CD14-positive monocyte (primary cell): ENCODE results near the gene ABCF3. TPM values are rescaled to one million over a fixed set of nuclear protein-coding genes. Genes with fewer than 3 reads are reported as not detected.
A peak's percentile ranks its signal among the peaks of the same experiment; 100 is the strongest.

Experiments used
- DNase-seq, 3 donors: peaks; one replicate each; pipeline ENCODE4 v3.0.0-alpha.2; 2011 to 2022
- H2AFZ ChIP-seq: 2 replicates; pipeline ENCODE4 v1.6.0; 2012; ENCODE audit warnings: mild to moderate bottlenecking, low read depth, low read length, inconsistent platforms; ENCODE audit not compliant: insufficient read depth, poor library complexity, severe bottlenecking
- H3K27ac ChIP-seq, 2 donors: 1 replicate in 1 of 2; 2 replicates in 1 of 2; pipeline ENCODE4 v1.5.1; 2012 to 2013; ENCODE audit warnings: low read length in 2 of 2, control low read depth in 1 of 2, inconsistent platforms in 1 of 2, low read depth in 1 of 2, mild to moderate bottlenecking in 1 of 2
- H3K27me3 ChIP-seq, 2 donors: one replicate each; pipeline versions ENCODE4 v1.6.0 to v1.6.1; 2011 to 2013; ENCODE audit warnings: low read length in 2 of 2; ENCODE audit not compliant: control insufficient read depth in 2 of 2, insufficient read depth in 2 of 2
- H3K36me3 ChIP-seq, 2 donors: replicated peaks in 1 of 2; 1 replicate in 1 of 2; 2 replicates in 1 of 2; pipeline versions ENCODE4 v1.5.1 to v1.6.1; 2012 to 2013; ENCODE audit warnings: low read length in 2 of 2, control low read depth in 1 of 2, inconsistent platforms in 1 of 2, mild to moderate bottlenecking in 1 of 2; ENCODE audit not compliant: insufficient read depth in 2 of 2, control insufficient read depth in 1 of 2
- H3K4me1 ChIP-seq, 2 donors: 1 replicate in 1 of 2; 2 replicates in 1 of 2; pipeline versions ENCODE4 v1.5.1 to v1.6.1; 2012 to 2013; ENCODE audit warnings: low read length in 2 of 2, control low read depth in 1 of 2, inconsistent platforms in 1 of 2, mild to moderate bottlenecking in 1 of 2, moderate library complexity in 1 of 2; ENCODE audit not compliant: insufficient read depth in 2 of 2, control insufficient read depth in 1 of 2
- H3K4me2 ChIP-seq: replicated peaks from 2 replicates; pipeline ENCODE3; 2012; ENCODE audit warnings: low read length, moderate library complexity, mild to moderate bottlenecking; ENCODE audit not compliant: poor library complexity, severe bottlenecking; ENCODE audit errors: extremely low read depth
- H3K4me3 ChIP-seq, 3 experiments: fragments of 200-600 bp in 1 of 3; sonication (generic) in 1 of 3; replicated peaks in 1 of 3; 1 replicate in 2 of 3; 2 replicates in 1 of 3; pipeline ENCODE4 v1.5.1; 2011 to 2013; ENCODE audit warnings: low read length in 3 of 3, mild to moderate bottlenecking in 3 of 3, control low read depth in 2 of 3, low read depth in 2 of 3, inconsistent platforms in 1 of 3, moderate library complexity in 1 of 3
- H3K79me2 ChIP-seq: 2 replicates; pipeline ENCODE4 v1.6.0; 2012; ENCODE audit warnings: mild to moderate bottlenecking, control low read depth, inconsistent platforms, low read length, moderate library complexity; ENCODE audit not compliant: insufficient read depth
- H3K9ac ChIP-seq: 2 replicates; pipeline ENCODE4 v1.6.0; 2017; ENCODE audit warnings: low read length, mild to moderate bottlenecking; ENCODE audit not compliant: insufficient read depth, poor library complexity, severe bottlenecking
- H3K9me3 ChIP-seq, 2 donors: replicated peaks in 1 of 2; 1 replicate in 1 of 2; 2 replicates in 1 of 2; pipeline versions ENCODE4 v1.5.1 to v1.6.1; 2012 to 2013; ENCODE audit warnings: low read length in 2 of 2, control low read depth in 1 of 2; ENCODE audit not compliant: control insufficient read depth in 1 of 2, insufficient read depth in 1 of 2
- H4K20me1 ChIP-seq: 2 replicates; pipeline ENCODE4 v1.6.0; 2012; ENCODE audit warnings: mild to moderate bottlenecking, low read length, control low read depth, moderate library complexity; ENCODE audit not compliant: insufficient read depth
- H3K27ac Mint-ChIP-seq, 7 donors: one replicate each; pipeline ENCODE4 v1.8.0; 2020; ENCODE audit warnings: mild to moderate bottlenecking in 7 of 7, mixed read lengths in 7 of 7, moderate library complexity in 6 of 7, inconsistent platforms in 2 of 7
- H3K27me3 Mint-ChIP-seq, 3 donors: one replicate each; pipeline ENCODE4 v1.8.0; 2021 to 2022; ENCODE audit warnings: low read depth in 3 of 3, mild to moderate bottlenecking in 3 of 3, mixed read lengths in 3 of 3, moderate library complexity in 3 of 3, inconsistent platforms in 1 of 3
- H3K36me3 Mint-ChIP-seq, 2 donors: one replicate each; pipeline ENCODE4 v1.8.0; 2020; ENCODE audit warnings: mixed read lengths in 2 of 2, inconsistent platforms in 1 of 2, mild to moderate bottlenecking in 1 of 2
- H3K4me1 Mint-ChIP-seq: one replicate; pipeline ENCODE4 v1.8.0; 2020; ENCODE audit warnings: mild to moderate bottlenecking, mixed read lengths
- H3K4me3 Mint-ChIP-seq, 2 donors: one replicate each; pipeline ENCODE4 v1.8.0; 2020; ENCODE audit warnings: mild to moderate bottlenecking in 2 of 2, mixed read lengths in 2 of 2, moderate library complexity in 1 of 2
- H3K9me3 Mint-ChIP-seq, 7 donors: one replicate each; pipeline ENCODE4 v1.8.0; 2020 to 2022; ENCODE audit warnings: mixed read lengths in 7 of 7, mild to moderate bottlenecking in 6 of 7, moderate library complexity in 6 of 7, inconsistent platforms in 2 of 7
- whole genome bisulfite sequencing: methylation state at CpG from one replicate; pipeline ENCODE4 v1.1.5; 2013; ENCODE audit warnings: missing lambda C conversion rate; ENCODE audit not compliant: insufficient coverage; 5-methylcytosine and 5-hydroxymethylcytosine counted together
- intact Hi-C, 2 donors: fragments of 100-400 bp; cut with micrococcal nuclease; formaldehyde crosslinking; loops; one replicate each; pipeline versions ENCODE4 v1.15.0 to v1.15.1; 2023
- polyA plus RNA-seq, 3 donors: library from polyadenylated mRNA; depleted of rRNA in 1 of 3; unstranded in 2 of 3; stranded (reverse) in 1 of 3; fragments of 300-500 nt in 2 of 3; fragments of >200 nt in 1 of 3; fragmentation: Illumina TruSeq in 2 of 3; gene quantifications; 1 replicate in 2 of 3; 2 replicates in 1 of 3; pipeline ENCODE4 v1.2.3, GENCODE V29; 2012 to 2021
- small RNA-seq: library from RNA; depleted of rRNA; stranded (forward); fragments of <200 nt; gene quantifications from one replicate; pipeline ENCODE3, GENCODE V24; 2012; ENCODE audit warnings: low read depth; ENCODE audit not compliant: insufficient read length
- TF ChIP-seq, protein P1 (sequence below): fragments of 200-600 bp; IDR thresholded peaks from one replicate; pipeline ENCODE4 v1.8.0; 2022; ENCODE audit warnings: antibody characterized with exemption, mild to moderate bottlenecking

Gene ABCF3
- polyA plus RNA-seq, 3 donors: 13.5 to 74.8 (median 13.9) TPM

- intact Hi-C loops: no loop called here
- no peaks in the 10 kb centered on the region for H3K79me2 ChIP-seq
- Mint-ChIP-seq H3K4me3 (peak overlapping the region in 1 of 2 donors; percentile 24), H3K4me1 (no peaks in the 10 kb centered on the region), H3K9me3 (no peaks in the 10 kb centered on the region), H3K36me3 (peaks cover 39 to 44% of the 10 kb centered on the region in 2 donors), H3K27ac (no peak overlapping the region), H3K27me3 (peaks cover 2 to 6% (median 5%) of the 10 kb centered on the region in 3 donors)
- no peaks in the 10 kb centered on the region for H3K4me1 ChIP-seq
- no peak for DNase-seq
- H3K27ac ChIP-seq: no peak overlapping the region
- no peak overlapping the region for H3K4me2 ChIP-seq
- no peak overlapping the region for H3K9ac ChIP-seq
- H3K27me3 ChIP-seq: no peaks in the 10 kb centered on the region
- no peak overlapping the region for H3K4me3 ChIP-seq
- WGBS: 72% methylated on average over 39 of the region's 46 CpGs
- peaks cover 39 to 45% of the 10 kb centered on the region in 2 donors for H3K36me3 ChIP-seq
- H3K9me3 ChIP-seq: no peaks in the 10 kb centered on the region
- TF ChIP-seq, protein P1, sequence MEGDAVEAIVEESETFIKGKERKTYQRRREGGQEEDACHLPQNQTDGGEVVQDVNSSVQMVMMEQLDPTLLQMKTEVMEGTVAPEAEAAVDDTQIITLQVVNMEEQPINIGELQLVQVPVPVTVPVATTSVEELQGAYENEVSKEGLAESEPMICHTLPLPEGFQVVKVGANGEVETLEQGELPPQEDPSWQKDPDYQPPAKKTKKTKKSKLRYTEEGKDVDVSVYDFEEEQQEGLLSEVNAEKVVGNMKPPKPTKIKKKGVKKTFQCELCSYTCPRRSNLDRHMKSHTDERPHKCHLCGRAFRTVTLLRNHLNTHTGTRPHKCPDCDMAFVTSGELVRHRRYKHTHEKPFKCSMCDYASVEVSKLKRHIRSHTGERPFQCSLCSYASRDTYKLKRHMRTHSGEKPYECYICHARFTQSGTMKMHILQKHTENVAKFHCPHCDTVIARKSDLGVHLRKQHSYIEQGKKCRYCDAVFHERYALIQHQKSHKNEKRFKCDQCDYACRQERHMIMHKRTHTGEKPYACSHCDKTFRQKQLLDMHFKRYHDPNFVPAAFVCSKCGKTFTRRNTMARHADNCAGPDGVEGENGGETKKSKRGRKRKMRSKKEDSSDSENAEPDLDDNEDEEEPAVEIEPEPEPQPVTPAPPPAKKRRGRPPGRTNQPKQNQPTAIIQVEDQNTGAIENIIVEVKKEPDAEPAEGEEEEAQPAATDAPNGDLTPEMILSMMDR: peak; percentile 17
- H2AFZ ChIP-seq: no peak overlapping the region
- H4K20me1 ChIP-seq: no peaks in the 10 kb centered on the region
Observed at GRCh38 chr3:184241447-184242296, 55.7 kb downstream of the ABCF3 start.

GRCh38 chr3:184242297-184242685 lies 56.3 kb downstream of the ABCF3 start:
- intact Hi-C loops: no loop called here
- Mint-ChIP-seq H3K27me3 (peaks cover 3 to 6% (median 5%) of the 10 kb centered on the region in 3 donors), H3K4me1 (no peaks in the 10 kb centered on the region), H3K4me3 (peak overlapping the region in 1 of 2 donors; percentile 24), H3K9me3 (no peaks in the 10 kb centered on the region), H3K27ac (peak overlapping the region in 1 of 7 donors; percentile 64), H3K36me3 (peaks cover 39 to 44% of the 10 kb centered on the region in 2 donors)
- Histone ChIP-seq H3K27ac (no peak overlapping the region), H2AFZ (no peak overlapping the region), H3K9me3 (no peaks in the 10 kb centered on the region), H3K27me3 (no peaks in the 10 kb centered on the region), H3K79me2 (no peaks in the 10 kb centered on the region), H3K36me3 (peaks cover 39 to 45% of the 10 kb centered on the region in 2 donors), H3K4me2 (no peak overlapping the region), H3K9ac (no peak overlapping the region), H4K20me1 (no peaks in the 10 kb centered on the region), H3K4me1 (no peaks in the 10 kb centered on the region), H3K4me3 (no peak overlapping the region)
- DNase-seq: no peak
- 95% methylated on average over 4 of the region's 5 CpGs for WGBS
- TF ChIP-seq, protein P1: peak; percentile 3

Small RNA genes within 50 kb of the gene (small RNA-seq; reads per million reads assigned to genes)
- gene MIR1224: not detected

Other genes with a start within 250 kb of the ABCF3 start
- gene ABCC5, start 168.3 kb upstream of the ABCF3 start, polyA plus RNA-seq: 10 to 100 TPM in 1 of 3 donors, 1 to 10 TPM in 2; 6.2 to 30.9 (median 7.7) TPM
- not detected for gene HTR3D, start 154.5 kb upstream of the ABCF3 start, polyA plus RNA-seq
- gene HTR3C, start 133.2 kb upstream of the ABCF3 start, polyA plus RNA-seq: not detected
- not detected for gene HTR3E, start 89.1 kb upstream of the ABCF3 start, polyA plus RNA-seq
- 10 to 100 TPM; 22.7 to 50.0 (median 24.1) TPM for gene EIF2B5, start 50.8 kb upstream of the ABCF3 start, polyA plus RNA-seq
- 10 to 100 TPM in 1 of 3 donors, 1 to 10 TPM in 2; 4.5 to 42.1 (median 9.4) TPM for gene DVL3, start 30.8 kb upstream of the ABCF3 start, polyA plus RNA-seq
- 100 to 1,000 TPM; 283 to 327 (median 295) TPM for gene AP2M1, start 11.3 kb upstream of the ABCF3 start, polyA plus RNA-seq
- gene VWA5B2, start 43.4 kb downstream of the ABCF3 start, polyA plus RNA-seq: under 1 TPM in 1 of 3 donors, not detected in 2; 0.32 TPM
- 10 to 100 TPM; 29.0 to 60.8 (median 56.4) TPM for gene ALG3, start 62.8 kb downstream of the ABCF3 start, polyA plus RNA-seq
- gene EEF1AKMT4, start 63.5 kb downstream of the ABCF3 start, polyA plus RNA-seq: 10 to 100 TPM in 1 of 3 donors, 1 to 10 TPM in 2; 4.0 to 12.0 (median 7.3) TPM
- gene CAMK2N2, start 75.4 kb downstream of the ABCF3 start, polyA plus RNA-seq: not detected
- gene ECE2, start 89.8 kb downstream of the ABCF3 start, polyA plus RNA-seq: not detected
- gene PSMD2, start 113.0 kb downstream of the ABCF3 start, polyA plus RNA-seq: 100 to 1,000 TPM; 138 to 186 (median 167) TPM
- gene EIF4G1, start 128.4 kb downstream of the ABCF3 start, polyA plus RNA-seq: 100 to 1,000 TPM in 1 of 3 donors, 10 to 100 TPM in 2; 13.9 to 119 (median 24.2) TPM
- 10 to 100 TPM in 1 of 3 donors, 1 to 10 TPM in 2; 5.8 to 30.6 (median 7.7) TPM for gene FAM131A, start 151.4 kb downstream of the ABCF3 start, polyA plus RNA-seq
- gene CLCN2, start 175.4 kb downstream of the ABCF3 start, polyA plus RNA-seq: 1 to 10 TPM in 1 of 3 donors, under 1 TPM in 1, not detected in 1; 0.16 to 2.7 TPM
- gene POLR2H, start 175.5 kb downstream of the ABCF3 start, polyA plus RNA-seq: 10 to 100 TPM; 21.7 to 67.3 (median 24.6) TPM
- gene THPO, start 192.0 kb downstream of the ABCF3 start, polyA plus RNA-seq: not detected
- gene CHRD, start 193.9 kb downstream of the ABCF3 start, polyA plus RNA-seq: under 1 TPM in 1 of 3 donors, not detected in 2; 0.03 TPM